HUDEP-2 (cell line): ENCODE data around the gene CCDC138.
A peak's percentile ranks its signal among the peaks of the same experiment; 100 is the strongest.
"Not testable (repeated sequence)": the region's sequence is repeated elsewhere in the genome, so short reads cannot be mapped to it uniquely, and the experiment has no call there.

Source experiments
- DNase-seq, 76 experiments: peaks; one replicate each; lab custom pipeline; 2025; ENCODE audit not compliant: unreplicated experiment in 76 of 76; lab: John Stamatoyannopoulos, UW

The CCDC138 gene

DNA sequence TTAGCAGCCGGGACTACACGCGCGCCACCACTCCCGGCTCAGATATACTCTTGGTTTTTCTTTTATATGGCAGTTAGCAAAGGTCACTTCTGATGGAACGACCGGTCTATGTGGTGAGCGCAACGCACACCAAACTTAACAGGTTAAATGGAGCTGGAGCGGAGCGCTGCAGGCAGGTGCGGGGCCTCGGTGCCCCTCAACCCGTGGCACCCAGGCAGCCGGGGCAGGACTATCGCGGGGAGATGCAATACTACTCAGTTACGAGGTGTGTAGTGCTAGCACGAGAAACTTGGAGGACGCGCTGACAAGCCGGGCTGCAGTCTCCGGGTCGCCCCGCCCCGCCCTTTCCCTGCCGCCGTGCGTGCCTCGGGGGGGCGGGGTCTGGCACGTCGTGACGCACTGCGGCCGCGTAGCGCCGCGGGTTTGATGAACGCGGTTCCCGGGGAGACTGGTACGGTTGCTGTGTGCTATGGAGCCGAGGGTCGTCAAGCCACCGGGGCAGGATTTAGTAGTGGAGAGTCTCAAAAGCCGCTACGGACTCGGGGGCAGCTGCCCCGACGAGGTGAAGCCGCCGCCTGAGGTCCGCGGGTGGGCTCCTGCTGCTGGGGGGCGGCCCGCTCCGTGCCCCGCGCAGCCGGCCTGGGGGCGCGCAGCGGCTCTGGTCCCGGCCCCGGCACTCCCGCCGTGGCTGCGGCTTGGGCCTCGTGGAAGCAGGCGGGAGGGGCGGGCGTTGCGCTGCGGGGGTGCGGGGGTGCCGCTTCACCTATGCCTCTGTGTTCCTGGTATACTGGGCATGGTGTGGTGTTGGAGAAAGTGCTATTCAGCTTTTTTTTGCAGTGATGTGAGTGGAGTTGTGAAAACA lies at the start of gene CCDC138:
Gene CCDC138, plus strand, starts transcription at position 418 of the 862 bp plus-strand sequence. Its CDS starts 52 bp downstream, at position 470.
- peak in 75 of 76 experiments; percentile 7 to 93 (median 84) for DNase-seq

GRCh38 chr2:108757973-108758372 lies 28.6 kb upstream of the CCDC138 start:
- not testable (repeated sequence) for DNase-seq

- not testable (repeated sequence) for DNase-seq
Measured at GRCh38 chr2:108762618-108763017, 24.0 kb upstream of the CCDC138 start.

GRCh38 chr2:108766671-108767070 lies 19.9 kb upstream of the CCDC138 start:
- DNase-seq = not testable (repeated sequence)

DNA sequence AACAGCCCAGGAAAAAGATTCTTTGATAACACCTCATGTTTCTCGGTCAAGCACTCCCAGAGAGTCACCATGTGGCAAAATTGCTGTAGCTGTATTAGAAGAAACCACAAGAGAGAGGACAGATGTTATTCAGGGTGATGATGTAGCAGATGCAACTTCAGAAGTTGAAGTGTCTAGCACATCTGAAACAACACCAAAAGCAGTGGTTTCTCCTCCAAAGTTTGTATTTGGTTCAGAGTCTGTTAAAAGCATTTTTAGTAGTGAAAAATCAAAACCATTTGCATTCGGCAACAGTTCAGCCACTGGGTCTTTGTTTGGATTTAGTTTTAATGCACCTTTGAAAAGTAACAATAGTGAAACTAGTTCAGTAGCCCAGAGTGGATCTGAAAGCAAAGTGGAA lies 18.7 kb upstream of the CCDC138 start:
- not testable (repeated sequence) for DNase-seq

- no peak for DNase-seq
Measured at GRCh38 chr2:108776475-108776874, 10.1 kb upstream of the CCDC138 start.

DNA sequence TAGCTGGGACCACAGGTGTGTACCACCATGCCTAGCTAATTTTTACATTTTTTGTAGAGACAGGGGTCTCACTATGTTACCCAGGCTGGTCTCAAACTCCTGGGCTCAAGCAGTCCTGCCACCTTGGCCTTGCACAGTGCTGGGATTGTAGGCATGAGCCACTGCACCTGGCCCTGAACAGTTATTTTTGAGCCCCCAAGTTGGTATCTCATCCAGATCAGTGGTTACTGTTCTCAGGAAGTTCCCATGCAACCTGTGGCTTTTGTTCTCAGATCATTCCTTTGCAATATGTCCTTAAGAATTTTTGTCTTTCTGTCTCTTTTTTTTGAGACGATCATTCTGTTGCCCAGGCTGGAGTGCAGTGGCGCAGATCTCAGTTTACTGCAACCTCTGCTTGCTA lies 7.7 kb upstream of the CCDC138 start:
- DNase-seq = no peak

DNA sequence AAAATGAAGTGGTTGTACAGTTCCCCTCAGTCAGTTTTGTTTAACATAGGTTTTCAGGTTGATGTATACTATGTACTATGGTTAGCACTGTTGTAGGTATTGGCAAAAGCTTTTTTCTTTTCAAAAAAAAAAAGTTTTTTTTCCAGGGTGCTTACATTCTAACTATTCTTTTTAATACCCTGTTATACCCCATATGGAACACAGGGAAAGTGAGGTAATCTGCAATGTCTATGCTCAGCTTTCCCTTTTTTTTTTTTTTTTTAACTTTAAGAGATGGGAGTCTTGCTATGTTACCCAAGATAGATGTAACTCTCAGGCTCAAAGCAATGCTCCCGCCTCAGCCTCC lies 590 bp upstream of the CCDC138 start:
- no peak for DNase-seq

- DNase-seq = peak in 1 of 76 experiments; percentile 16
Measured at GRCh38 chr2:108787216-108787541, 608 bp downstream of the CCDC138 start.

DNA sequence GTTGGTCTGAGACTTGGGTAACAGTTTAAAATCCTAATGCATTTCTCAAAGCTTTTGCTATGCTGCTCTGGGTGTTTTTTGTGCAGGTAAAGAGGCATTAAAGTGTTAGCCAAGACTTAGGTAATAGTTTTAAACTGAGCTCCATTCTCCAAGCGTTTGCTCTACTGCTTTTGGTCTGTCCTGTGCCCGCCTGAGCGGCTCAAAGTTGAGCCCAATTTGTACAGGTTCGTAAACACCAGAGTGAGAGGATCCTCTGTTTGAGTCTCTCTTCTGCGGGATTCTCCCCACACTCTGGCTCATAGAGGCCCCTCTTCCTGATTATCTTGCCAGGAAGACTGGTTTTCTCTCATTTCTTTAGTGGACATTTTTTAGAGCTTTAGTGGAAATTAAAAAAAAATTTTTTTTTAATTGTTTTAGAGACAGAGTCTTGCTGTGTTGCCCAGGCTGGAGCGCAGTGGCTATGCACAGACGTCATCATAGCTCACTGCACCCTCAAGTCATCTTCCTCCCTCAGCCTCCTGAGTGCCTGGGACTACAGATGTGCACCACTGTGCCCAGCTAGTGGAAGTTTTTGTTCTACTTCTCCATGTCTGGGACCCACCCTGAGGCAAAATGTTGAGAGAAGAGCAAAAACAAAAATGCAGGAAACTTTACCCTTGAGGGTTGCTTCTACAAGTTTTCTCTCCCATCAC lies 16.6 kb downstream of the CCDC138 start:
- no peak for DNase-seq

DNA sequence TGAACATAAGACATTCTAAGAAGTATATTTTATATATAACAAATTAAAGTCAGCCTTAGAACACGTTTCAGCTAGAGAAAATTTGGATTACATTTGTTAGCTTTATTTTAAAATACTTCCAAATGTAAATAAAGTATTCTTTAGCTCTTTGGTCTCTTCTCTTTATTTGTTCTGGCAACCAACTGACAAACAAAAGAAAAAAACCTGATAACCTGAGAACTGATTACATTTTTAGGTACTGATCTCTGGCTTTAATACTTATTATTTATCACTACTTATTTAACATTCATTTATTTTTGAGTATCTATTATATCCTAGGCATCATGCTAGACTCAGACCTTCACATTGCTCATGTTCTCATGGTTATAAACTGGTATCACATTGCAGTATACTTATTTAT lies 18.5 kb downstream of the CCDC138 start:
- DNase-seq = no peak

GRCh38 chr2:108805782-108806181 lies 19.2 kb downstream of the CCDC138 start:
- DNase-seq = no peak

- peak in 4 of 76 experiments; percentile 3 to 9 (median 4) for DNase-seq
Measured at GRCh38 chr2:108806371-108807113, 20.0 kb downstream of the CCDC138 start.

- no peak for DNase-seq
Measured at GRCh38 chr2:108809936-108810335, 23.4 kb downstream of the CCDC138 start.

- no peak for DNase-seq
Measured at GRCh38 chr2:108810993-108811957, 24.7 kb downstream of the CCDC138 start.

GRCh38 chr2:108813732-108814131 lies 27.2 kb downstream of the CCDC138 start:
- no peak for DNase-seq

DNA sequence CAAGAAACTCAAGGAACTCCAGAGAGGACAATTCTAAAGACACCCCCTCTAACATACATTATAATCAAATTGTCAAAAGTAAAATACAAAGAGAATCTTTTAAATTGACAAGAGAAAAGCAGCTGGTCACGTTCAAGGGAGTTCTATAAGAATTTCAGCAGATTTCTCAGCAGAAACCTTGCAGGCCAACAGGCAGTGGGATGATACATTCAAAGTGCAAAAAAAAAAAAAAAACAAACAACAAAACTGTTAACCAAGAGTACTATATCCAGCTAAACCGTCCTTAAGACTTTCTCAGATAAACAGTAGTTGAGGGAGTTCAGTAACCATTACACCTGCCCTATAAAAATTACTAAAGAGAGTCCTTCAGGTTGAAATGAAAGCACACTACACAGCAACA lies 33.9 kb downstream of the CCDC138 start:
- DNase-seq = no peak

DNA sequence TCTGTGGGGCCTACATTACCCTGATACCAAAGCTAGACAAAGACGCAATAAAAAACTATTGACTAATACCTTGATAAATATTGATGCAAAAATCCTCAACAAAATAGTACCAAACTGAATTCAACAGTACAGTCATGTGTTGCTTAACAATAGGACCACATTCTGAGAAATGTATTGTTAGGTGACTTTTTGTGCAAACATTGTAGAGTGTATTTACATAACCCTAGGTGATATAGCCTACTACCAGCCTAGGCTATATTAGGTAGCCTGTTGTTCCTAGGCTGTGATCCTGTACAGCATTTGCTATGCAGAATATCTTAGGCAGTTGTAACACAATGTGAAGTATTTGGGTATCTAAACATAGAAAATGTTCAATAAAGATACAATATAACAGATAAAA lies 36.7 kb downstream of the CCDC138 start:
- DNase-seq = no peak

DNA sequence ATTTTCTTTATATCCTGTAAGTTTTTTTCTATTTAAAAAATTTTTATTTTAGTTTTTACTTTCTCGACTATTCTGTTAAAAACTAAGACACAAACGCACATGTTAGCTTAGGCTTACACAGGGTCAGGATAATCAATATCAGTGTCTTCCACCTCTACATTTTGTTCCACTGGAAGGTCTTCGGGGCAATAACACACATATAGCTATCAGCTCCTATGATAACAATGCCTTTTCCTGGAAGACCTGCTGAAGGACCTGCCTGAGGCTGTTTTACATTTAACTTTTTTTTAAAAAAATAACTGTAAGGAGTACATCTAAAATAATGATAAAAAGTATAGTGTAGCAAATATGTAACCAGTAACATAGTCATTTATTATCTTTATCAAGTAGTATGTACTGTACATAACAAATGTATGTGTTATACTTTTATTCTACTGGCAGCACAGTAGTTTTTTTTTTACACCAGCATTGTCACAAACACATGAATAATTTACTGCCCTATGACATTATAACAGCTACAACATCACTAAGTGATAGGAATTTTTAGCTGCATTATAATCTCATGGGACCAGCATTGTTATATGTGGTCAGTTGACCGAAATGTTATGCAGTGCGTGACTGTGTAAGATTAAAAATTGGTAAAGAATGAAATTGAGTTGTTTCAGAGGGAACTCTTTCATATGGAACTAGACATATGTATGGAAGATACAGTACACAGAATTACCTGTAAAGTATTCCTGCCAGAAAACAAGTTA lies 37.9 kb downstream of the CCDC138 start:
- DNase-seq = peak in 22 of 76 experiments; percentile 5 to 61 (median 31)
